ENCODE data around the gene SLC25A42.

Gene SLC25A42

GRCh38 chr19:19051478-19052213 lies 12.1 kb upstream of the SLC25A42 start:
- no peak for DNase-seq

- DNase-seq = no peak
These were observed 10.9 kb upstream of the SLC25A42 start for GRCh38 chr19:19052921-19053320.

- peak; percentile 75 for DNase-seq
These were observed 10.1 kb upstream of the SLC25A42 start for GRCh38 chr19:19053508-19054314.

GRCh38 chr19:19054315-19054938 lies 9.4 kb upstream of the SLC25A42 start:
- no peak for DNase-seq

- DNase-seq = no peak
These were observed 8.8 kb upstream of the SLC25A42 start for GRCh38 chr19:19054939-19055440.

- no peak for DNase-seq
These were observed 8.1 kb upstream of the SLC25A42 start for GRCh38 chr19:19055701-19056100.

GRCh38 chr19:19056636-19057275 lies 7.0 kb upstream of the SLC25A42 start:
- no peak for DNase-seq

- no peak for DNase-seq
These were observed 6.5 kb upstream of the SLC25A42 start for GRCh38 chr19:19057317-19057716.

- no peak for DNase-seq
These were observed 6.1 kb upstream of the SLC25A42 start for GRCh38 chr19:19057720-19058119.

GRCh38 chr19:19059018-19059836 lies 4.6 kb upstream of the SLC25A42 start:
- no peak for DNase-seq

- DNase-seq = no peak
These were observed 3.8 kb upstream of the SLC25A42 start for GRCh38 chr19:19059837-19060611.

GRCh38 chr19:19061506-19061905 lies 2.3 kb upstream of the SLC25A42 start:
- no peak for DNase-seq

- peak; percentile 52 for DNase-seq
These were observed 1.2 kb upstream of the SLC25A42 start for GRCh38 chr19:19062454-19063182.

GRCh38 chr19:19064098-19064722 lies 416 bp downstream of the SLC25A42 start:
- no peak for DNase-seq

- DNase-seq = peak; percentile 56
These were observed 1.3 kb downstream of the SLC25A42 start for GRCh38 chr19:19064811-19065745.

- no peak for DNase-seq
These were observed 3.7 kb downstream of the SLC25A42 start for GRCh38 chr19:19067276-19068072.

- DNase-seq = no peak
These were observed 5.2 kb downstream of the SLC25A42 start for GRCh38 chr19:19068659-19069654.

Measured in stimulated activated CD8-positive, alpha-beta memory T cell treated with anti-CD3 and anti-CD28 coated beads, Interleukin-4, amount 100 ng/mL, for 48 hours (primary cell).